GDM1 (cell line): ENCODE results near the gene BRF1.
"Not testable (repeated sequence)": the region's sequence is repeated elsewhere in the genome, so short reads cannot be mapped to it uniquely, and the experiment has no call there.

Source experiments
- DNase-seq: peaks from one replicate; lab custom pipeline; 2025; lab: John Stamatoyannopoulos, UW

Gene BRF1

DNA sequence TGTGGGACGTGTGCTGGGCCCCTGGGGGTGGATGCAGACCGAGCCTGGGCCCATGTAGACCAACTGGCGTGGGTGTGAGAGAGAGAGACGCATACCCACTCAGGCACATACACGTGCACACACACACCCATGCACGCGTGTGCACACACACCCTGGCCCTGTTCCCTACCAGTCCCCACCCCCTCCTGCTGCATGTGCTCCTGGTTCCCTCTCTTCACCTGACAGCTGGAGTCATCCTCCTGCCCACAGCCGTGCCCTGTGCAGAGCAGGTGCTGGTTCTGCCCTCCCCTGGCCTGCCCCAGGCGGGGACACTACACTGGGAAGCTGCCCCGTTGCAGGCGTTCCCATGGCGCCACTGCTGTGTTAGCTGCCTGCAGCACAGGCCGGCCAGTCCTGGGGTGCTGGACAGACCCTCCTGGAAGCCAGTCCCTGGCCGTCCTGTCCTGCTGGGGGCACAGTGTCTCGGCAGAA, 32.3 kb upstream of the BRF1 start:
- DNase-seq, result no peak

DNA sequence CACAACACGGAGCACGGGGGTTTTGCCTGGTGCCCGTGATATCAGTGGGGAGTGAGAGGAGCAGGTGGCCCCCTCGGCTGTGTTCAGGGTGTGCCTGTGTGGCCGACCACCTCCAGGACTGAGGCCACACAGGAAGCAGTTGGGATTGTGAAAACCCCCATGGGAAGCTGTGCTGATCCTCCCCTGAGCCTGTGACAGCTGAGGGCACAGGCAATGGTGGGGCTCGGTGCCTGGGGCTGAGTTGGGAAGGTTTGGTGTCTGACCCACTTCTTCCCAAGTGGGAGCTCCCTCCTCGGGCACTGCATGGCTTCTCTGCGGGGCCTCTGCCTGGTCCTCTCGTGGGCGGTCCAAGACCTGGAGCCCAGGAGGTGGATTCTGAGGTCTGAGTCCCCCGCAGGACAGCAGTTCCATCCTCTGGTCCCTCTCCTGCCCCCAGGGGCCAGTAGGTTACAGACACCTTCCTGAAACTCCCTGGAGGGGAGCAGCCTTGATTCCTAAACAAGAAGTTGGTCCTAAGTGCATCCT, 31.6 kb upstream of the BRF1 start:
- DNase-seq, result no peak

DNA sequence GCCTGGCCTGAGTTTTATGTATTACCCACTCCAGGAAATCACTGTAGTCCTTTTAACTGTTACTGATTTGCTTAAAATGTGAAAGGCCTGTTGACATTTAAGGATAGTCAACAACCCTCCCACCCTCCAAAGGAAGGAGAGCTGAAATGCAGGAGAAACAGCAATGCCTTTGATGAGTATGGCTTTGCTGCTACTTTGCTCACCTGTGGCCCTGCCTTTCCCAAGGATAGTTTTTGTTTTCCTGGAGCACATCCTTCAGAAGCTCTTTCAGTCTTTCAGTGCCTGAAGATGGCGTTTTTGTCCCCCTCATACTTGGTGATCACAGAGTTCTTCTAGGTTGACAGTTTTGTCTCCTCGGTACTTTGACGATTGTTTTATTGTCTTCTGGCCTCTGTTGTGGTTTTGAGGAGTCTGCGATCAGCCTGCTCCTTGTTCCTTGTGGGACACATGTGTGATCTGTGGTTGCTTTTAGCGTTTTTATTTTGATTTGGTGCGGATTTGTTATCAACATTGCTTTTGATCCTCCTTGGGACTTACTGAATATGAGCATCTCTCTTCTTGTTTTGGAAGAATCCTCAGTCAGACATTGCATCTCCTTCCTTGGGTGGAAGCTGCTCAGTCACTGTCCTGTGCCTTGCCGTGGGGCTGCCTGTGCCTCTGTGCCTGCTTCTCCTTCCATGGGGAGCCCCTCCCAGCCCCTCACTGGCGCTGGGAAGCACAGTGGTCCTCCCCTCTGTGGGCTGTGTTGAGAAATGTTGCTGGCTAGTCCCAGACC, 31.0 kb upstream of the BRF1 start:
- DNase-seq, result no peak

DNA sequence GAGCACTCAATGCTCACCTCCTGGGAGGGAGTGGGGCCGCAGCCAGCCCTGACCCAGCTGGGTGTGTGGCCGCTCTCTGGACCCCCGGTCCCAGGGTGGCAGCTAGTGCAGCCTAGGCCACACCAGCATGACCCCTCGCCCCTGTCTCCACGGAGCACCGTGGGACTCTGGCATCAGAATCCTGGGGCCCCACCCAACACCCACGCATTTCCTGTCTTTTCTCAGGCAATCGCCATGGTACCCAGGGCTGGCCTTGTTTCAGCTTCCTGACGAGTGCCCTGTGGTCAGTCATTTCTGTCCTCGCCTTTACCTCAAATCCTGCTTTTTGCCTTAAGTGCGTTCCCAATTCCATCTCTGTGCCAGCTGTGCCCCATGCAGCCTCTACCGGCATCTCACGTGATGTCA, 29.7 kb upstream of the BRF1 start:
- DNase-seq, result no peak

DNA sequence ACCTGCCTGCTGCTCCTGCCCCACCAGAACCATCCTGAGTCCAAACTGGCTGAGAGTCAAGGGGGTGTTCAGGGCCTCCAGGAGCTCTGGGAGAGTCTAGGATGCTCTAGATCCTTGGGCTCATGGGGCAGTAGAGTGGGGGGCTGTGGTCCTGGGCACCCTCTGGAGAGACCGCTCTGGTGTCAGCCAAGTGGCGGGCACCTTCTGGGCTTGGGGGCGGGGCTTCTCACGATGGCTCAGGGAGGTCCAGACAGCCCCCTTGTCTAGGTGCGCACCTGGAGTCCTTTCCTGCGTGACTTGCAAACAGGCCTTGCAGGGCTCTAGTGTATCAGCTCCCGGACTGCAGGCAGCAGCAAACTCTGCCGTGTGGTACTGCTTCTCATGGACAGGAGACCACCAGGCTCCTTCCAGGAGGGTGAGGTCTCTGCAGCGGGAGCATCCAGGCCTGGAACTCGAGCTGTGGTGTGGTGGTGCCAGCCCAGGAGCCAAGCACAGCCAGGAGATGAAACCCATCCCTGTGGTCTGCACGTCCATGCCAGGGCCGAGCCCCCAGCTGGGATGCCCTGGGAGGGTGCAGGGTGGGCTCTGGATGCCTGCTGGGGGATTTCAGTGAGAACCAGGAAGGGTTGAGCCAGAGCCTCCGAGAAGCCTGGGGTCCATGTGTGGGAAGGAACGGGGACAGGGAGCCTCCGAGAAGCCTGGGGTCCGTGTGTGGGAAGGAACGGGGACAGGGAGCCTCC, 28.8 kb upstream of the BRF1 start:
- no peak for DNase-seq

DNA sequence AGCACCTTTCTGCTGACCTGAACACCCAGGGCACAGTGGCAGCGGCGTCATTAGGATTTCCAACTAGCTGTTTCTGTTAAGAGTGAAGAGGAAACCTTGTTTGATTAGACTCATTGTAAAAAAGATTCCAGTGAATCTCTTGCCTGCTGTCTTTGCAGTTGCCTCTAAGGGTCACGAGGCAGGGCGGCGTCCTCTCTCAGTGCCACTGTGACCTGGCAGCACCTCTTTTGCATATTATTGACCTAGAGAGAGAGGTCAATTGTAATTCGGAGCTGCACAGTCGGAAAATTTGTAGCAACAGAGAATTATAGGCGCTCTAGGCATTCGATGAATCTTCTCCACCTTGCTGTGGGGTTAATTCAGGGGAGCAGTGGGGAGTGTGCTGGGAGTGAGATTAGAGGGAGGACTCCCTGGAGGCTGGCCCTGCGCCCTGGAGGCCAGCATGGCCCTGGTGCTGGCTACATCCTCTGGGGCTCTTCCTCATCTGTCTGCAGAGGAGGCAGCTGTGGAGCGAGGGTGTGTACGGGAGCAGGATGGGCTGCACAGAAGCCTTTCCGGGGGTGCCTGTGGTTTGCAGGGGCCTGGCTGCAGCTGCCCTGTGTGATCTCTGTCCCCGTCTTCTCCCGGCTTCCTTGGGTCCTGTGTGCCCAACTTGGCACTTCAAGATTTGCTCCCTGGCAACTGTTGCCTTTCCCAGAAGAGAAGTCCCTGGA, 28.0 kb upstream of the BRF1 start:
- DNase-seq, result no peak

DNA sequence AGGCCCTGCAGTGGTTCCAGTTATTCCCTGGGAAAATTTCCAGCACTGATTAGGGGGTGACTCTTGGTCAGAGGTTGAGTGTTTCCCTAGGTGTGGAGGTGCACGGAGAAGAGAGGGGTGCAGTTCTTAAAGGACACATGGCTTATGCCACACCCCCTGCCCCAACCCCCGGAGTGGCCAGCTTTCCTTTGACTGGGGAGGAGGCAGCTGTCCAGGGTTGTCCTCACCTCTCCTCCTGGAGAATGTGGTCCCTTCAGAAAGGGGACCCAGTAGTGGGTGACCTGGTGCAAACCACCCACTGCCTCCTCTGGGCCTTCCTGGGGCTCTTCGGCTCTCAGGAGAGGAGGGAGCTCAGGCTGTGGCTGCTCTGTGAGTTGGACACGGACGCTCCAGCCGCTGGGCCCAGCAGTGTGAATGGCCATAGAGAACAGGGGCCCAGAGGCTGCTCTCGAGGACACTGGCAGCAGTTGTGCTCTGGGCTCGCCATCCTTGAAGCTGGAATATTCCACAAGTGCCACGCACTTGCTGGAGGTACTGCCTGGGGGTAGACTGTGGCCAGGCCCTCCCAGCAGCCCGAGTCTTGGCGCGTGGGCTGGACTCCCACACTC, 27.4 kb upstream of the BRF1 start:
- no peak for DNase-seq

DNA sequence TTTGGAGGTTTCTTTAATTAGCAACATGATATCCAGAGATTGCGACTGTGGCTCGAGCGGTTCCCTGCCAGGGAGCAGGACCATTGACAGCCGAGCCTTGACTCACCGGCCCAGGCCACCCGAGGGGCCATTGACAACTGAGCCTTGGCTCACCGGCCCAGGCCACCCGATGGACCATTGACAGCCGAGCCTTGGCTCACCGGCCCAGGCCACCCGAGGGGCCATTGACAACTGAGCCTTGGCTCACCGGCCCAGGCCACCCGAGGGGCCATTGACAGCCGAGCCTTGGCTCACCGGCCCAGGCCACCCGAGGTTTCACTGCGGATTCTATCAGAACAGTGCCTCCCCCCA, 26.9 kb upstream of the BRF1 start:
- DNase-seq, result not testable (repeated sequence)

DNA sequence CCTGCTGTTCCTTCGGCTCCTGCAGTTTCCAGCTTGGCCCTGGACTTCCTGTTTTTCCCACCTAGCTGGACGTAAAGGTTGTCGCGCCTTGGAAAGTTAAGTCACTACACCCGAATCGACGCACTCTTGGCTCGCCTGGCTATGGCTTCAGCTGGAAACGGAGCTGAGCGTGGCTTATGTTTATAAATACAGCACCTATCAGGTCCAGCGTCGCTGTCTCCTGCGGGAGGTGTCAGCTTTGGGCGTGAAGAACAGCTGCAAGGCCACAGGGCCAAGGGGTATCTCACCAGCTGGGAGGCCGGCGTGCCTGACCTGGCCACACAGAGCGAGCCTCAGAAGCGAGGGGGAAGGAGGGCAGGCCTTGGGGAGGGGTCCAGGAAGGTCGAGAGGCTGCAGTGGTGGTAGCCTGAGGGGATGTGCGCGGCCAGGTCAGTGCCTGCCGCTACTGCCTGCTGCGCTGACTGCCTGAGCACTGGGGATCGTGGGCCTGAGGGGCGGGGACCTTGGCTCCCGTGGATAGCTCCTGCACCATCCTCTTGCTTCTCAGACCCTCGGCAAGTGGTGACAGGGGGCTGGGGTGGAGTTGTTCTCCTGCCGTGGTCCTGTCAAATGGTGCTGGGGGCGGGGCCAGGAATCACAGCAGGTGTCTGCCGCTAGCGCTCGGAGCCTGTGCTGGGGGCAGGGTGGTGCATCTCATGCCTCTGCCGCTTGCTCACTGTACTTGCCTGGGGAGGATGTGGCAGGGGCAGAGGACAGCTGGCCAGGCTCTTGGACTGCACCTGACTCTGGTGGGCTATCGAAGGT, 26.3 kb upstream of the BRF1 start:
- no peak for DNase-seq

DNA sequence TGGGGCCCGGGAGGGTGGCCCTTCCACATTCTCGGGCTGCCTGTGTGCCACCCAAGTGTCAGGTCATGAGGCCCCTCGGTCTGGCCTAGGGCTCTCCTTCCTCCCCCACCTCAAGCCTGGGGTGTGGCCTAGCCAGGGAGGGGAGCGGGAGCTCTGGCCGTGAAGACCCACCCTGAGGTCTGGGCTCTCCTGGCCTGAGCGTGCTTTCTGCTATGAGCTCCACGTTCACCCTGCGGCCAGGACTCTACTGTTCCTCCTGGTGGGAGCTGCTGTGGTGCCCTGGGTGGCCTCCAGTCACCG, 25.7 kb upstream of the BRF1 start:
- no peak for DNase-seq

DNA sequence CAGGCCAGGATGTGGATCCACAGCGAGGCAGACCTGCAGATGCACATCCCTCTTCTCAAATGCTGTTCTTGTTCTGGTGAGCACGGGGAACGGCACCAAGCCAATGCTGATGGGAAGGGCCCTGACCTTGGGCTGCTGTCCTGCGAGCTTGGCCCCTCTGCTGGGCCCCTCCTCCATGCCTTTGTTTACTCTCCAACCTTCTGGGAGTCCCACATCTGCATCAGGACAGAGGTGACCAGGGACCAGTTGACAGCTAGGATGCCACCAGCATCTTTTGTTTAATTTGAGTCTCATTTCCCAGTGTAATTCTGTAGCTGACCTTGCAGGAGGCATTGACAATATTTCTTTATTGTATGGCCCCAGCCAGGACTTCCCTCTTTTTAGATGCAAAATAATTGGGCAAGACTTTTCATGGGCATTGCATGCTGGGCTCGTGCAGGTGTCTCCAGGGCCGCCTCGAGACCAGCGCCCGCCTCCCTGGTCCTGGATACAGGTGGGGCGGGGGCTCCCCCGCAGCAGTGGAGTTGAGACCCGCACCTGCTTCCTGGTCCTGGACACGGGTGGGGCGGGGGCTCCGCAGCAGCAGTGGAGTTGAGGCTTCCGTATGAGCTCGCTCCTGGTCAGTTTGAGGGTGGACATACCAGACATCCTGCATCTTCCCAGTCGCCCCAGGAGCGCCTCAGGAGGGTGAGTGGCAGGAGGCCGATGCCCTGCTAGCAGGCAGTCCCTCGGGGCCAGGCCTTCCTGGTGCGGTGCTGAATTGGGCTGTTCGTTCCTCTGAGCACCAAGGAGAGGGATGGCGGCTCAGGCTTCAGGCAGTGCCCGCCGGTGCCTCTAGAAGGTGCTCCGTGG, 25.1 kb upstream of the BRF1 start:
- DNase-seq, result no peak

DNA sequence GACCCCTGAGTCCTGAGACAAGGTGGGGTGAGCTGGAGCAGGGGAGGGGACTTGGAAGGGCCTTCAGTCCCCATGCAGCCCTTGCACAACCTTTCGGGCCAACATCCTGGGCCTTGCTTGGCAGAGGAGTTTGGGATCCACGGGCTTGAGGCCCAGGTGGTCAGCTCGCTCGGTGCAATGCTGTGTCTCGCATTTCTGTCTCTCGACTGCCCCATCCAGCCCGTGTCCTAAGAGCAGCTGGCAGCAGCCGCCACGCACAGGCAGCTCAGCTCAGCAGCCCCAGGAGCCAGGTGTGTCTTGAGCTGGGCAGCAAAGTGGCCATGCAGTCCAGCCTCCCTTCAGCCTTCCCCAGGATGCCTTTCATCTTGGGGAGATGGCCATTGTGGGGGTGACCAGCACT, 24.5 kb upstream of the BRF1 start:
- DNase-seq, result no peak

DNA sequence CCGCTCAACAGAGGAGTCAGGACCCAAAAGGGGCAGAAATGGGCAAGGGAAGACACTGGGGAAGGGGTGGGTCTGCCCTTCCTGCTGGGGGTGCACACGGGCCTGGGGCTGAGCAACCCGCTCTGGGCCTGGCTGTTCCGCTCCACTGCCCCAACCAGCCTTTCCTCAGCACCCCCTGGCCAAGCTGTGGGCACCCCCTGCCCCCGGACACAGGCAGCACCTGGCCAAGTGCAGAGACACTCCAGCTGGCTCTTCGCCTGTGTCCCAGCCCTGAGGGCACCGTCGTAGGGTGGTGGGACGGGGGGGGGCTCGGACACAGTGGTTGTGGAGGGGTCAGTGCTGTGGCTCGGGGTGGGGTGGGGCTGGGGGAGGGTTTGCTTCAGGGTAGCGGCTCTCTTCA, 24.1 kb upstream of the BRF1 start:
- no peak for DNase-seq

DNA sequence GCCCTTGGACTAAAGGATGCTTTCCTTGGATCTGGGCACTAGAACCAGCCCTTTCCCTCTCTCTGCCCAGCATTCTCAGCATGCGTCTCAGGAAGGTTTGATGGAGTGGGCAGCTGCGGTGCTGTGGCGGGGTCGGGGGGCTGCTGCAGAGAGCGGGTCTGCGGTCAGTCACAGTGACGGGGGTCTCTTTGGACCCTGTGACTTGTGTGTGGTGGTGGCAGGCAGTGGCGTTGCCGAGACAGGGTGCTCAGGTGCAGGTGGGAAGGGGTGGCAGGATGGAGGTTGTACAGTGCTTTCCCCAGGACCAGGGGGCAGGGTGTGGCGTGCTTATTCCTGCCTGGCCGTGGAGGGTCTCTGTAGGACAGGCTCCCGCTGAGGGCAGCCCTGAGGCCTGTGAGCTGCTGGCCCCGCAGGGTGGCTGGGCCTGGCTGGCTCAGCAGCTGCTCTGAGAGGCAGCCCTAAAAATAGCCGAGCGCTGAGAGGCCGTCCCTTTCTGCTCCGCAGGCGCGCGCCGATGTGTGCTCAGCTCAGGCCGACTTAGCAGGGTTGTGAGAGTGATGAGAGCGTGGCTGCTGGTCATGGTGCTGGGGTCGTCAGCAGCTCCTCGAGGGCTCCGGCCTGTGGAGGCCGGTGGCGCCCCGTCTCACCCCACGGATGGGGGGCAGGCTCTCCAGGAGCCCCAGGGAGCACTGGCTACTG, 23.4 kb upstream of the BRF1 start:
- no peak for DNase-seq

DNA sequence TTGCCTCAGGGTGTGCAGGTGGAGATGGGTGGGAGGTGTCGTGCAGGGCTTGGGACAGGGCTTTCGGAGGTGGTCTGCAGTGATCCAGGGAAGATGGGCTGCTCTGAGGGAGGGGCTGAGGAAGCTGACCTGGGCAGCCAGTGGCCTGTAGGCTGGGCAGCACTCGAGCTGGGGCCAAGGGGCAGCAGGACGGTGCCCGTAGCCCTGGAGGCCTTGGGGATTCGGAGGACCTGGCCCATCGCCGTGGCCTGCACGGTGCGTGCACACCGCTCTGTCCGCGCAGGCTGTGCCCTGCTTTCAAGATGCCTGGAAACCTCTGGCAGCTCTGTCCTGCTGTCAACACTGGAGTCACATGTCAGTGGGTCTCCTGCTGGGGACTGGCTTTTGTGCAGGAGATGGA, 22.9 kb upstream of the BRF1 start:
- no peak for DNase-seq

DNA sequence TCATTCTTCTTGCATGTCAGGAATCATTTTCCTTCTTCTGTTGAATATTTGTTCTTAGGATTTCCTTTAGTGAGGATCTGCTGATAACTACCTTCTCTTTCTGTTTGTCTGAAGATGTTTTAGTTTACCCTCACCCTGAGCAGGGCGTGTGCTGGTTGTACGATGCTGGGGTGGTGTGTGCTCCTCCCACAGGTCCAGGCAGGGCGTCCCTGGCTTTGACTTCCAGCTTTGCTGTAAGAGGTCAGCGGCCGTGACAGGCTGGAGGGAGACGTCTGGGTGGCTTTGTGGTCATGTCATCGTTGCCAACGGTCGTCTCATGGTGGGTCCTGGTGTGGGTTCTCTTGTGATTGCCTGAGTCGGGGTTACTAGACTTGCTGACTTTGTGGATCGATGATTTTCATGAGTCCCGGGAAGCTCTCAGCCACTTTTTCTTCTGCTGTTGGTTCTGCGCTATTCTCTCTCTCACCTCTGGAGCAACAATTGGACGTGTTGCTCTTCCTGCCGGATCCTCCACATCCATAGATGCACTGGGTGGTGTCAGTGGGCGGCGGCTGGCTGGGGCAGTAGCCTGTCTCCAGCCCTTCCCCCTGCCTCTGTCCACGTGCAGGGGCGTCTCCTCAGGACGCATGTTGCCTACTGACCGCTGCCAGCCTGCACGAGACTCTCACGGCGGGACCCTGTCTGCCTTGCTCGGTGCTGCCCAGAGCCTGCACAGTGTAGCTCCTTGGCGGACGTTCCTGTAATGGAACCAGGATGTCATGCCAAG, 22.2 kb upstream of the BRF1 start:
- no peak for DNase-seq

DNA sequence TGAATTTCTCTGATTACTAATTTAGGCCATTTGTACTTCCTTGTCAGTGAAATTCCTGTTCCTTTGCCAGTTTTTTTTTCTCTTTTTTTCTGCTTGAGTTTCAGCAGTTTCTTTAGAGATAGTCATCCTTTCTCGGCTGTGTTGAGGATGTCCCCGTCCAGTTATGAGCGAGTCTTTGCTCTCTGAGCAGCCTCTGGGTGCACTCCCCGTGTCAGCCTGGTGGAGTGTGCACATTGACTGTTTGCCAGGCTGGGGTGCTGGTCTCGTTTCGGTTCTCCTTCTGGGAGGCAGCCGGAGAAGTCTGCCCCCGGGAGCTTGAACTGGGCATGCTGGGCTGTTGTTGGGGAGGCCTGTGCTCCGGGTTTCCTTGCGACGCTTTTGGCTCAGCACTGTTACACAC, 16.7 kb upstream of the BRF1 start:
- no peak for DNase-seq

DNA sequence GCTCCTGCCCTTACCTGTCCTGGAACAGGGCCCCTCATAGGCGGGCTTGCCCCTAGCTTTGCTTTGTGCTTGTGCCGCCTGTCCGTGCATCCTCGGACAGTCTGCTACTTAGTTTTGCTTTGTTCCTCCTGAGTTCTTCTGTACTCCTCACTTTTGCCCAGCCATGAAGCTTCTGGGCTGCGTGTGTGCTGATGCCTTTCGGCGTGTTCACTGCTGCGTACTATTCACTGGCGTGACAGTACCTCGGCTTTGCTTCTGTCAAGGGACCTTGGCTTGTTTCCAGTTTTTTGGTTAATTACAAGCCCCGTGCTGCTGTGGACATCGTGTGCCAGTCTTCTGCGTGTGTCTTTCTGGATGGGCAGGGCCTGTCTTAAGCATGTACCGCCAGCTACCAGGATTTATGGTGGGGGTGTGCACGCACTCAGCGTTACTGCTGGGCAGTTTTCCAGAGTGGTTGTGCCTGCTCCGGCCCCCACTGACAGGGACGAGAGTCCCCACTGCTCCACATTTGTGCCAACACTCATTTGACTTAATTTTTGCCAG, 16.2 kb upstream of the BRF1 start:
- DNase-seq, result no peak

DNA sequence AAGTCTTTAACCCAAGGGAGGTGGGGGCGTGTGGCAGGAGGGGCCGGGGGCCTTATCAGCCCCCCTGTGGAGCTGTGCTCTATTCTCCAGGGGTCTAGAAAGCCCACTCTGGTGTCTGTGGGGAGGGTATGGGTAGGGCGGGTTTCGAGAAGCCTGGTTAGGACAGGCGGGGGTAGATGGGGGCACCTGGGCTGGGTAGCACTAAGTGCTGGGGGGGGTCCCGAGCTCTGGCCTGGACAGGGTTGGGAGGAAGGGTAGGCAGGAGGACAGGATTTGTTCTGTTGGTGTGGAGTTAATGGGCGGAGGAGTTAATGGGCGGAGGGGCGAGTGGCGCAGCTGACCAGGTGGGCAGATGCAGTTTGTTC, 15.8 kb upstream of the BRF1 start:
- DNase-seq, result no peak
